ENCODE results near the gene ACP3.

Gene ACP3

DNA sequence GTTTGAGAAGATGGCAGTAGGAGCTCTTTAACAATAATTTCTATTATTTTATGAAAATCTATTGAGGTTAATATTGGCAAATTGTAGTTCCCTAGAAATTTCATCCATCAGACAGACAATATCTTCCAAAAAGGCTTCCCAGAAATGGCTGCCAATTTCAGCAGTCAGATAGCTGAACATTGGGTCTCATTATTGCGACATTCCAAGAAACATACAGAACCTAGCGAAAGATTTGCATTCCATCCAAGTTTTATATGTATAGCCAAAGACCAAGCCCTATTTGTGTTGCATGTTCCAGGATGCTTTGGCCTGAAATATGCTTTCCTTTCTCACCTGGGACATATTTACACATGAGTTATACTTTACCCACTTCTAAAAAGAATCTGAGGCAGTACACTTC lies 24.5 kb downstream of the ACP3 start:
- TF ChIP-seq, protein P1, sequence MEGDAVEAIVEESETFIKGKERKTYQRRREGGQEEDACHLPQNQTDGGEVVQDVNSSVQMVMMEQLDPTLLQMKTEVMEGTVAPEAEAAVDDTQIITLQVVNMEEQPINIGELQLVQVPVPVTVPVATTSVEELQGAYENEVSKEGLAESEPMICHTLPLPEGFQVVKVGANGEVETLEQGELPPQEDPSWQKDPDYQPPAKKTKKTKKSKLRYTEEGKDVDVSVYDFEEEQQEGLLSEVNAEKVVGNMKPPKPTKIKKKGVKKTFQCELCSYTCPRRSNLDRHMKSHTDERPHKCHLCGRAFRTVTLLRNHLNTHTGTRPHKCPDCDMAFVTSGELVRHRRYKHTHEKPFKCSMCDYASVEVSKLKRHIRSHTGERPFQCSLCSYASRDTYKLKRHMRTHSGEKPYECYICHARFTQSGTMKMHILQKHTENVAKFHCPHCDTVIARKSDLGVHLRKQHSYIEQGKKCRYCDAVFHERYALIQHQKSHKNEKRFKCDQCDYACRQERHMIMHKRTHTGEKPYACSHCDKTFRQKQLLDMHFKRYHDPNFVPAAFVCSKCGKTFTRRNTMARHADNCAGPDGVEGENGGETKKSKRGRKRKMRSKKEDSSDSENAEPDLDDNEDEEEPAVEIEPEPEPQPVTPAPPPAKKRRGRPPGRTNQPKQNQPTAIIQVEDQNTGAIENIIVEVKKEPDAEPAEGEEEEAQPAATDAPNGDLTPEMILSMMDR (conservative IDR thresholded peaks at IDR 0.05) = no peak
- no peak for TF ChIP-seq ZFX (IDR thresholded peaks at IDR 0.05)
- no peak overlapping the region for H3K27ac ChIP-seq

GRCh38 chr3:132342183-132342582 lies 25.0 kb downstream of the ACP3 start:
- TF ChIP-seq, protein P1 (conservative IDR thresholded peaks at IDR 0.05) = no peak
- TF ChIP-seq ZFX (IDR thresholded peaks at IDR 0.05) = no peak

GRCh38 chr3:132342610-132343009 lies 25.4 kb downstream of the ACP3 start:
- TF ChIP-seq, protein P1 (conservative IDR thresholded peaks at IDR 0.05) = no peak
- no peak for TF ChIP-seq ZFX (IDR thresholded peaks at IDR 0.05)
- H3K27ac ChIP-seq = no peak overlapping the region

More at GRCh38 chr3:132342183-132342582, 25.0 kb downstream of the ACP3 start:
- H3K27ac ChIP-seq = no peak overlapping the region

DNA sequence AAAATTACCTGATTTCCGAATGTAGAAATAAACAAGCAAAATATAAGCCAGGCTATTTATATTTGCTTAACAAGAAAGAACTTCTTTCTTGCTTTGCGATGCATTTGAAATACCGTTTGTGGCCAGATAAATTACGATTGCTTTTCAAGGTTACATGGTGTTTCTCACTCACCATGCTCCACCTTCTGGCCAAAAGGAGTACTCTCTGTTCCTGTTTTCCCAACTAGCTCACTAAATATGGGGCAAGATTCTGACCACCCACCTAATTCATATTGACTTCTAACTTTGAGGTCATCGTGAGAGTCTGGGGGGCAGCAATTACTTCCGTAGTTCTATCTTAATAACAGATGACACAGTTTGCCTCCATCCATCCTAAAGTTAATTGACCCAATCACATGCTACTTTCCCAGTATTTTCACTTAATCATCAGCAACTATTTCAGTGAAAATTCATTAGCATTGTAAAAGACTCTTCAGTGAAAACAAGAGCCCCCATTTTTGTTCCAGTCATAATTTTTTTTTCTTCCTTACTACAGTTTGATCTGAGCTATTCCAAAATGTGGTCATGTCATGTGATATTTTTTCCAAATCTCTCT lies 25.9 kb downstream of the ACP3 start:
- TF ChIP-seq, protein P1 (conservative IDR thresholded peaks at IDR 0.05) = peak; percentile 92
- TF ChIP-seq ZFX (IDR thresholded peaks at IDR 0.05) = no peak
- H3K27ac ChIP-seq = no peak overlapping the region

DNA sequence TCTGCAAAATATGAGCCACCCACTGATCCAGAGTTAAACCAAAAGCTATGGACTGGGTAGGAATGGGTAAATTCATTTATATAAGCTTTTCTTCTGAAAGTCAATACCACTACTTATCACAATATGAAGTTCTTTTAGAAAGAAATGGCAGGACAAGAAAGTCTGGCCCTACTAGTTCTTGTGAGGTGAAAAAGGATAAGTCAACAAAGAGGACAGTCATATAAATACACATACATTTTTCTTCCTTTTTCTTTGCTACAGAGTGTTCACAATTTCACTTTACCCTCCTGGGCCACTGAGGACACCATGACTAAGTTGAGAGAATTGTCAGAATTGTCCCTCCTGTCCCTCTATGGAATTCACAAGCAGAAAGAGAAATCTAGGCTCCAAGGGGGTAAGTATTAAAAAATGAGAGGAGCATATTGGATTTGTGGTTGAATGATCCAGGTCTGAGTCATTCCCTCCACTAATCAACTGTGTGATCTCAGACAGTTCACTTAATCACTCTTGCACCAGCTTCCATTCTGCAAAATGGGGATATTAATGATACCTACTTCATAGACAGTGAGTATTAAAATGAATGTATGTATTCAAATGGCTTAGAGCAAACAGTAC lies 27.6 kb downstream of the ACP3 start:
- TF ChIP-seq ZFX (IDR thresholded peaks at IDR 0.05) = no peak
- TF ChIP-seq, protein P1 (conservative IDR thresholded peaks at IDR 0.05) = no peak
- no peak overlapping the region for H3K27ac ChIP-seq

DNA sequence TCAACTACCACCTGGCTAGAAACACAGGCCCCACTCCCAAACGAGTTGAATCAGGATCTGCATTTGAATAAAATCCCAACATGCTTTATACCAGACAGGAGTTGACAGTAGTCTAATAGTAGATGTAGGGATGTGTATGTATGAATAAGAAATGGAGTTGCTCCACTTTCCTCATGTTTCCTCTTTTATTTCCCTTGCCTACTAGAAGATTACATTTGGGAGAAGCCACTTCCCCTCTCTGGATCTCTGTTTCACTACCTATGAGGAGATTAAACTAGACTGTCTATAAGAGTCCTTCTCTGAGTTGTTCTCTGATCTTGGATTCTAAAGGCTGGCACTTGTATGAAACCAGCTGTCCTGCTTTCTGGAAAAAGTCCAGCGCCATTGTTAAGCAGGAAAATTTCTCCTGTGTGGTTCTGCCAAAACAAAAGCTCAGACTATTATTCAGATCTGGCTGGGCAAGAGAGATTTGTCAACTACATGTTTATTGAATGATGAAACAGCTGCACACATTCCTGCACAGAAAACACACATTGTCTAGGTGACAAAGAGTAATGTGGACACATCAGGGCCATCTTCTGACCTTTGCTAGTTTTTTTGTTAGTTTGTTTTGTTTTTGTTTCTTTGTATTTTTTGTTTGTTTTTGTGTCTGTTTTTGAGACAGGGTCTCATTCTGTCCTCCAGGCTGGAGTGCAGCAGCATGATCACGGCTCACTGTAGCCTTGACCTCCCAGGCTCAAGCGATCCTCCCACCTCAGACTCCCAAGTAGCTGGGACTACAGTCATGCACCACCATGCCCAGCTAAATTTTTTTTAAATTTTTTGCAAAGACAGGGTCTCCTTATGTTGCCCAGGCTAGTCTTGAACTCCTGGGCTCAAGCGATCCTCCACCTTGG lies 29.9 kb downstream of the ACP3 start:
- H3K27ac ChIP-seq = peak overlapping the region; percentile 50

More for the DNA sequence above, 29.9 kb downstream of the ACP3 start:
- no peak for TF ChIP-seq ZFX (IDR thresholded peaks at IDR 0.05)
- TF ChIP-seq, protein P1 (conservative IDR thresholded peaks at IDR 0.05) = no peak
